Bronchial epithelial cell (primary cell): ENCODE data around the gene MRLN. TPM values are rescaled to one million over a fixed set of nuclear protein-coding genes. Genes with fewer than 3 reads are reported as not detected.
A peak's percentile ranks its signal among the peaks of the same experiment; 100 is the strongest.
"Not testable (repeated sequence)": the region's sequence is repeated elsewhere in the genome, so short reads cannot be mapped to it uniquely, and the experiment has no call there.

ENCODE experiments used
- DNase-seq: peaks from one replicate; pipeline ENCODE4 v3.0.0-alpha.2; 2010; ENCODE audit warnings: low read depth
- FAIRE-seq: peaks from 2 replicates; lab custom pipeline; 2011; peaks lifted over from hg19 to GRCh38; lab: Jason Lieb, UNC
- H3K27me3 ChIP-seq: 2 replicates; pipeline ENCODE4 v1.5.1; 2011; ENCODE audit warnings: low read length; ENCODE audit not compliant: control insufficient read depth, insufficient read depth
- H3K36me3 ChIP-seq: 2 replicates; pipeline ENCODE4 v1.5.1; 2011; ENCODE audit warnings: low read length; ENCODE audit not compliant: control insufficient read depth, insufficient read depth
- H3K4me3 ChIP-seq: 2 replicates; pipeline ENCODE4 v1.5.1; 2011; ENCODE audit warnings: mild to moderate bottlenecking, low read depth, low read length, control low read depth
- CTCF ChIP-seq: IDR thresholded peaks from 2 replicates; pipeline ENCODE4 v1.5.1; 2011; ENCODE audit warnings: mild to moderate bottlenecking, moderate library complexity, low read length, control low read depth, inconsistent platforms; ENCODE audit not compliant: insufficient read depth, severe bottlenecking
- total RNA-seq: library from RNA; depleted of rRNA; stranded (reverse); fragments of >200 nt; gene quantifications from 2 replicates; pipeline ENCODE4 v1.2.1, GENCODE V29; 2014

MRLN gene
- not detected in 2 replicates for total RNA-seq

DNA sequence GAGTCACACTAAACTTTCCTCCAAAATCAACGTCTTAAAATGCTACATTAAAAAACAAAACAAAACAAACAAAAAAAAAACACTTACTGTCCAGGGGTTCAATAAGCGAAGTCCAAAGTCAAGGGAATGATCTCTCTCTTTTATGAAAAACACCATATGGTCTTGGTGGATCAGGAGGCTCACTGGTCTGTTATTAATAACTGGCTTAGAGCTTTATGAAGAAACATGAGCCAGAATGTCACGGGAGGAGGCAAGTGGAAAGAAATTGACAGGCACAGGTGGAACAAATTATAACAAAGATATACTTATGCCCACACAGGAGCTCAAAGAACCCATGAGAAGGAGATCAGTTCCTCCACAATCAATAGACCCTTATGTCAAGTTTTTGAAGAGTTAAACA lies at the start of gene MRLN:
MRLN (minus strand) TSS at position 189 of the 400 bp plus-strand sequence.
- DNase-seq: no peak
- no peak for TF ChIP-seq CTCF
- FAIRE-seq: no peak
- Histone ChIP-seq H3K4me3 (no peak within 1 kb of the TSS), H3K36me3 (no peaks in the 10 kb centered on the region), H3K27me3 (no peaks in the 10 kb centered on the region)

DNA sequence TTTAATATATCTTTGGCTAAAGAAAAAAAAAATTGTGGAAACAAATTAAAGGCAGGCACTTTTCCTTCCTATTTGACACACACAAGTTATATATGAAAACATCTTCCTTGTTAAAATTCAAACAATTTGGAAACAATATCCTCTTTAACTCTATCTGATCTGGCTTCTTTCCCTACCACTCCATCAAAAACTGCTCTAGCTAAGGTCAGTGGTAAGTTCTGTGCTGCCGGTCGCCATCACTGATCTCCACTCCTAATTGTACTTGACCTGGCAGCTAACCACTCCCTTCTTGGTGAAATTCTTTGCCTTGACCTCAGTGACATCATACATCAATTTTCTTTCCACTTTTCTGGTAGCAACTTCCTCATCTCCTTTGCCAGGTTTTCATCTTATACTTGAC lies 47.9 kb upstream of the MRLN start:
- FAIRE-seq: no peak
- no peak overlapping the region for H3K4me3 ChIP-seq

GRCh38 chr10:59799421-59799820 lies 46.2 kb upstream of the MRLN start:
- no peak for TF ChIP-seq CTCF
- no peak for FAIRE-seq
- Histone ChIP-seq H3K4me3 (no peak overlapping the region), H3K27me3 (no peaks in the 10 kb centered on the region), H3K36me3 (peaks cover 7% of the 10 kb centered on the region)
- no peak for DNase-seq

More for the DNA sequence above, 47.9 kb upstream of the MRLN start:
- no peak for TF ChIP-seq CTCF
- no peaks in the 10 kb centered on the region for H3K27me3 ChIP-seq
- peaks cover 14% of the 10 kb centered on the region for H3K36me3 ChIP-seq
- DNase-seq: no peak

GRCh38 chr10:59793919-59794318 lies 40.7 kb upstream of the MRLN start:
- Histone ChIP-seq H3K4me3 (no peak overlapping the region), H3K27me3 (no peaks in the 10 kb centered on the region), H3K36me3 (peaks cover 7% of the 10 kb centered on the region)
- DNase-seq (no peak), FAIRE-seq (no peak)
- no peak for TF ChIP-seq CTCF

- no peak for TF ChIP-seq CTCF
These were observed 39.6 kb upstream of the MRLN start for GRCh38 chr10:59792812-59793211.

GRCh38 chr10:59791601-59792000 lies 38.3 kb upstream of the MRLN start:
- FAIRE-seq (no peak), DNase-seq (no peak)
- Histone ChIP-seq H3K4me3 (no peak overlapping the region), H3K36me3 (peaks cover 7% of the 10 kb centered on the region), H3K27me3 (no peaks in the 10 kb centered on the region)
- no peak for TF ChIP-seq CTCF

More at GRCh38 chr10:59792812-59793211, 39.6 kb upstream of the MRLN start:
- H3K27me3 ChIP-seq: no peaks in the 10 kb centered on the region
- H3K36me3 ChIP-seq: peaks cover 7% of the 10 kb centered on the region
- DNase-seq: no peak
- no peak for FAIRE-seq
- H3K4me3 ChIP-seq: no peak overlapping the region

- peak; percentile 96 for FAIRE-seq
- H3K4me3 ChIP-seq, H3K36me3 ChIP-seq, H3K27me3 ChIP-seq, DNase-seq: not testable (repeated sequence)
These were observed 36.8 kb upstream of the MRLN start for GRCh38 chr10:59790080-59790479.

- H3K36me3 ChIP-seq: not testable (repeated sequence)
- FAIRE-seq: peak; percentile 88
These were observed 35.7 kb upstream of the MRLN start for GRCh38 chr10:59788914-59789313.

GRCh38 chr10:59787032-59787431 lies 33.8 kb upstream of the MRLN start:
- not testable (repeated sequence) for FAIRE-seq, H3K36me3 ChIP-seq, H3K27me3 ChIP-seq, H3K4me3 ChIP-seq, DNase-seq

More at GRCh38 chr10:59788914-59789313, 35.7 kb upstream of the MRLN start:
- not testable (repeated sequence) for DNase-seq, H3K4me3 ChIP-seq, H3K27me3 ChIP-seq
